NT2/D1 (cell line): Measurements from ENCODE around the gene POLR1B.

Experiments
- SUZ12 ChIP-seq: IDR thresholded peaks from 2 replicates; pipeline ENCODE4 v1.6.1; 2011; ENCODE audit not compliant: insufficient read length, insufficient read depth; ENCODE audit errors: extremely low read depth
- YY1 ChIP-seq: IDR thresholded peaks from 2 replicates; pipeline ENCODE4 v1.6.1; 2011; ENCODE audit not compliant: insufficient read length, insufficient read depth
- ZNF274 ChIP-seq: IDR thresholded peaks from 2 replicates; pipeline ENCODE4 v1.6.1; 2011; ENCODE audit warnings: mild to moderate bottlenecking, low read depth, low read length

DNA sequence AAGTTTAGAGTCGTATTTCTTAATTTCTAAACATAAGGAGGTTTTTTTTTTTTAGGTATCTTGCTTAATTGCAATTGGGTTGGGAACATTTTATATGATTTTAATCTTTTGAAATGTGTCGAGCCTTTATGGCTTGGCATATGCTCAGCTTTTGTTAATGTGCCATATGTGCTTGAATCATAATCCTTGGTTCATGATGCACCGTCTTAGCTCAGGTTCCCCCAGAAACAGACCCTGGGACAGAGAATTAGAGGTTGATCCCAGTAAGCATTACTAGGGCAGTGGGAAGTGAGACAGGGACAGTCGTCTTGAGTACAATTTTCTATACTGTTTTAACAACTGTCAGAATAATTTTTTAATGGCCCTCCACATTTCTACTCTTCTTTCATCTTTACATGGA, 51.5 kb downstream of the POLR1B start:
- TF ChIP-seq ZNF274 (no peak), YY1 (no peak), SUZ12 (no peak)
